Measurements from ENCODE around the gene CHD5. TPM values are rescaled to one million over a fixed set of nuclear protein-coding genes. Genes with fewer than 3 reads are reported as not detected.
A peak's percentile ranks its signal among the peaks of the same experiment; 100 is the strongest.

Gene CHD5
- total RNA-seq, 6 experiments from 2014 or later, result not detected

DNA sequence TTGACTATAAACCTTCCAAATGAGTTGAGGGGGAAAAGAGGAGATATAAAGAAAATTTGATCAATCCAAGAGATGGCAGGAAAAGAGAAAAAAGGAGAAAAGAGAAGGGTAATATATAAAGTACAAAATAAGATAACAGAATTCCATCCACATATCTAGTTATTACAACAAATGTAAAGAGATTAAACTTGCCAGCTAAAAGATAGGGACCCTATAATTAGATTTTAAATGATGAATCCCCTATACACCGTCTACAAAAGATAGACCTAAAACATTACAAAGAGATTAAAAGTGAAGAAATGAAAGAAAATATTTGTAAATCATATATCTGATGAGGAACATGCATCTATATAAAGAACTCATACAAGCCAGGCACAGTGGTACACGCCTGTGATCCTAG, 63.1 kb downstream of the CHD5 start:
- intact Hi-C loops (cut with DNase I), result no loop called here
- 55% methylated on average over 2 of the region's 2 CpGs for WGBS (ENCODE audit: insufficient coverage, low coverage, low lambda C conversion rate, missing lambda C conversion rate)

GRCh38 chr1:6116137-6116536, 64.0 kb downstream of the CHD5 start:
- Histone ChIP-seq H3K36me3 (no peaks in the 10 kb centered on the region), H3K27ac (no peak overlapping the region), H3K4me1 (no peaks in the 10 kb centered on the region), H3K27me3 (no peaks in the 10 kb centered on the region), H3K4me3 (no peak overlapping the region), H3K9me3 (no peaks in the 10 kb centered on the region)
- TF ChIP-seq POLR2A (IDR thresholded peaks at IDR 0.05), result no peak
- no peak for TF ChIP-seq CTCF (IDR thresholded peaks at IDR 0.05)
- intact Hi-C loops (cut with DNase I), result no loop called here
- DNase-seq (no peak), ATAC-seq (no peak)
- WGBS (ENCODE audit: insufficient coverage, low coverage, low lambda C conversion rate, missing lambda C conversion rate), result 50% methylated on average over 1 of the region's 1 CpG

More for the DNA sequence above, 63.1 kb downstream of the CHD5 start:
- Histone ChIP-seq H3K36me3 (no peaks in the 10 kb centered on the region), H3K4me1 (no peaks in the 10 kb centered on the region), H3K4me3 (no peak overlapping the region), H3K27ac (no peak overlapping the region), H3K27me3 (no peaks in the 10 kb centered on the region), H3K9me3 (no peaks in the 10 kb centered on the region)
- no peak for TF ChIP-seq POLR2A (IDR thresholded peaks at IDR 0.05)
- no peak for ATAC-seq
- DNase-seq, result no peak

- H3K4me3 ChIP-seq, result no peak overlapping the region
- ATAC-seq (no peak), DNase-seq (peak in 1 of 3 donors; percentile 34)
- WGBS (ENCODE audit: insufficient coverage, low coverage, low lambda C conversion rate, missing lambda C conversion rate), result 55% methylated on average over 2 of the region's 14 CpGs
- intact Hi-C loops (cut with DNase I), result no loop called here
- H3K27me3 ChIP-seq, result no peaks in the 10 kb centered on the region
- H3K4me1 ChIP-seq, result no peaks in the 10 kb centered on the region
- TF ChIP-seq CTCF (IDR thresholded peaks at IDR 0.05) (no peak), POLR2A (IDR thresholded peaks at IDR 0.05) (no peak)
- H3K27ac ChIP-seq, result no peak overlapping the region
- no peaks in the 10 kb centered on the region for H3K9me3 ChIP-seq
- H3K36me3 ChIP-seq, result no peaks in the 10 kb centered on the region
These were observed 66.4 kb downstream of the CHD5 start for GRCh38 chr1:6113745-6114144.

GRCh38 chr1:6113116-6113515, 67.0 kb downstream of the CHD5 start:
- H3K27me3 ChIP-seq, result no peaks in the 10 kb centered on the region
- ATAC-seq (no peak), DNase-seq (peak in 2 of 3 donors; percentile 11 to 23)
- no peak overlapping the region for H3K4me3 ChIP-seq
- no peak overlapping the region for H3K27ac ChIP-seq
- intact Hi-C loops (cut with DNase I), result no loop called here
- no peaks in the 10 kb centered on the region for H3K9me3 ChIP-seq
- no peaks in the 10 kb centered on the region for H3K36me3 ChIP-seq
- WGBS (ENCODE audit: insufficient coverage, low coverage, low lambda C conversion rate, missing lambda C conversion rate), result 54% methylated on average over 7 of the region's 10 CpGs
- TF ChIP-seq CTCF (IDR thresholded peaks at IDR 0.05), result no peak
- no peak for TF ChIP-seq POLR2A (IDR thresholded peaks at IDR 0.05)
- H3K4me1 ChIP-seq, result no peaks in the 10 kb centered on the region

- no peaks in the 10 kb centered on the region for H3K9me3 ChIP-seq
- H3K27ac ChIP-seq, result no peak overlapping the region
- H3K4me1 ChIP-seq, result no peaks in the 10 kb centered on the region
- TF ChIP-seq CTCF (IDR thresholded peaks at IDR 0.05), result no peak
- no peaks in the 10 kb centered on the region for H3K27me3 ChIP-seq
- DNase-seq (peak in 1 of 3 donors; percentile 37), ATAC-seq (no peak)
- WGBS (ENCODE audit: insufficient coverage, low coverage, low lambda C conversion rate, missing lambda C conversion rate), result 27% methylated on average over 2 of the region's 5 CpGs
- intact Hi-C loops (cut with DNase I), result no loop called here
- H3K4me3 ChIP-seq, result no peak overlapping the region
- H3K36me3 ChIP-seq, result no peaks in the 10 kb centered on the region
These were observed 67.5 kb downstream of the CHD5 start for GRCh38 chr1:6112690-6113005.
